A673 (cell line): ENCODE measurements around the gene ANK3. TPM values are rescaled to one million over a fixed set of nuclear protein-coding genes. Genes with fewer than 3 reads are reported as not detected.
A peak's percentile ranks its signal among the peaks of the same experiment; 100 is the strongest.

ENCODE experiments used
- BruUV-seq: library from RNA; stranded (reverse); fragments of 400-500 nt; replicated peaks from 2 replicates; lab custom pipeline; 2021; lab: Mats Ljungman, UMichigan
- CTCF ChIA-PET: fragments of 300-600 bp; sonication (Branson Sonifier 250); formaldehyde crosslinking; loops from one replicate; lab custom pipeline; 2022; ENCODE audit warnings: antibody characterized with exemption; lab: Charles Lee
- POLR2A ChIA-PET: fragments of 300-600 bp; sonication (Branson Sonifier 250); formaldehyde crosslinking; loops from one replicate; lab custom pipeline; 2022; ENCODE audit warnings: antibody characterized with exemption; ENCODE audit not compliant: low non-redundant PET; lab: Charles Lee
- DNase-seq: peaks from one replicate; pipeline ENCODE4 v3.0.0-alpha.2; 2015; ENCODE audit warnings: low spot score
- H3K27ac ChIP-seq: fragments of 200-600 bp; sonication (generic); 2 replicates; pipeline ENCODE4 v1.5.1; 2016; ENCODE audit warnings: mixed run types, low read depth, mild to moderate bottlenecking, mixed read lengths, antibody characterized with exemption, low read length; ENCODE audit not compliant: poor library complexity, severe bottlenecking
- H3K27me3 ChIP-seq: fragments of 200-600 bp; sonication (generic); replicated peaks from 2 replicates; pipeline ENCODE4 v1.6.1; 2017; ENCODE audit warnings: mixed run types, low read depth, mild to moderate bottlenecking, mixed read lengths, antibody characterized with exemption, low read length; ENCODE audit not compliant: insufficient read depth, poor library complexity
- H3K36me3 ChIP-seq: fragments of 200-600 bp; sonication (generic); 2 replicates; pipeline ENCODE4 v1.6.1; 2016; ENCODE audit warnings: mixed run types, mild to moderate bottlenecking, mixed read lengths, antibody characterized with exemption, low read length; ENCODE audit not compliant: insufficient read depth, poor library complexity, severe bottlenecking
- H3K4me1 ChIP-seq: fragments of 200-600 bp; sonication (generic); 2 replicates; pipeline ENCODE4 v1.6.1; 2017; ENCODE audit warnings: mixed run types, mild to moderate bottlenecking, mixed read lengths, antibody characterized with exemption, low read length; ENCODE audit not compliant: insufficient read depth, poor library complexity, severe bottlenecking
- H3K4me3 ChIP-seq: fragments of 200-600 bp; sonication (generic); 2 replicates; pipeline ENCODE4 v1.5.1; 2016; ENCODE audit warnings: low read depth, mixed run types, mild to moderate bottlenecking, mixed read lengths, low read length; ENCODE audit not compliant: poor library complexity, severe bottlenecking
- H3K9me3 ChIP-seq: fragments of 200-600 bp; sonication (generic); 2 replicates; pipeline ENCODE4 v1.6.1; 2016; ENCODE audit warnings: mixed run types, low read depth, mild to moderate bottlenecking, mixed read lengths, antibody characterized with exemption, low read length; ENCODE audit not compliant: poor library complexity, severe bottlenecking
- CTCF ChIP-seq: fragments of 300-800, 200-600 bp; sonication (generic); conservative IDR thresholded peaks from 2 replicates; pipeline ENCODE4 v1.5.1; 2017; ENCODE audit warnings: low read depth, mild to moderate bottlenecking, antibody characterized with exemption, low read length, moderate library complexity, mixed read lengths
- EZH2 ChIP-seq: fragments of 200-600 bp; sonication (generic); IDR thresholded peaks from 2 replicates; pipeline ENCODE4 v1.6.1; 2017; ENCODE audit warnings: borderline replicate concordance, low read depth, mild to moderate bottlenecking, mixed read lengths, antibody characterized with exemption, low read length; ENCODE audit not compliant: poor library complexity, severe bottlenecking
- intact Hi-C: fragments of 100-400 bp; cut with micrococcal nuclease; formaldehyde crosslinking; loops from one replicate; pipeline ENCODE4 v1.10.0; 2022; ENCODE audit not compliant: unreplicated experiment
- total RNA-seq: library from RNA; stranded (reverse); gene quantifications from 2 replicates; pipeline ENCODE4 v1.2.3, GENCODE V29; 2021

ANK3 gene
- total RNA-seq, 1 experiment from 2014 or later: 13.5 TPM

DNA sequence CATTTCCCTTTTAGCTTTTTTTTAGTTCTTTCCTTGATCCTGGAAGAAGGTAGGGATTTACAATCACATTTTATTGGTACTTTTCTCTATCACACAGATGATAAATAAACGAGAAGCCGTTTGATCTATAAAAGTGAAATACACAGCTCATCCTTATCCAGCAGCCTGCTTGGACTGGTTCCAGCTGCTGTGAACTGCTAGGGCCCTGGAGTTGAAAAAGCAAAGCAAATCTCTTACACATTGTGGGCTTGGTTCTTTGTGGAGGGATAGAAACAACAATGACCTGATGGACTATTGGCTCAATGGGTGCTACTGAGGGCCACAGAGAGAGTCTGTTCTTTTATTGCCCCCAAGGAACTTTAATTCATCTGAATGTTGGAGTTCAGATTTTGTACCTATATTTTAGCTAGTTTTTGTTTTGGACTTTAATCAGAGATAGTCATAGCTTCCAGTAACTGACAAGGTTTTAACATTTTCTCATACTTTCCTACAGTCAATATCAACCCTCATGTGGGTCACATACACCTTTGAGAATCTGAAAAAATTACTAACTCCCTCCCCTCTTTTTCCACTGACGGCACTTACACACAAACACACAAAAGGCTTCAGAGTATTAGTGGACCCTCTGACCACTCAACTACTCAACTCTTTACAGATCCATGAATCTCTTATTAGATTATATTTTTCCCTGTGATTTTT, 391.7 kb downstream of the ANK3 start:
- CTCF ChIA-PET: no interaction called here
- no peaks in the 10 kb centered on the region for H3K27me3 ChIP-seq
- H3K4me1 ChIP-seq: no peaks in the 10 kb centered on the region
- TF ChIP-seq EZH2: no peak
- H3K9me3 ChIP-seq: no peaks in the 10 kb centered on the region
- no TSS peak for BruUV-seq
- intact Hi-C loops: no loop called here
- H3K4me3 ChIP-seq: no peak overlapping the region
- no peak overlapping the region for H3K27ac ChIP-seq
- POLR2A ChIA-PET: interaction anchor here (0.6 kb wide), 1 partner anchor 21 kb away, joined by 8 read pairs; no protein-coding TSS in a partner anchor
- DNase-seq: peak; percentile 4
- no peaks in the 10 kb centered on the region for H3K36me3 ChIP-seq

- Histone ChIP-seq H3K4me3 (no peak overlapping the region), H3K9me3 (no peaks in the 10 kb centered on the region), H3K4me1 (no peaks in the 10 kb centered on the region), H3K27me3 (no peaks in the 10 kb centered on the region), H3K36me3 (no peaks in the 10 kb centered on the region), H3K27ac (no peak overlapping the region)
- no peak for DNase-seq
- intact Hi-C loops: no loop called here
- no peak for TF ChIP-seq EZH2
- BruUV-seq: no TSS peak
- POLR2A ChIA-PET: no interaction called here
- CTCF ChIA-PET: no interaction called here
These were observed 393.8 kb downstream of the ANK3 start for GRCh38 chr10:59995862-59996261.

- TF ChIP-seq EZH2 (no peak), CTCF (no peak)
- BruUV-seq: no TSS peak
- no peaks in the 10 kb centered on the region for H3K27me3 ChIP-seq
- ChIA-PET POLR2A (no interaction called here), CTCF (no interaction called here)
- H3K9me3 ChIP-seq: no peaks in the 10 kb centered on the region
- H3K4me3 ChIP-seq: no peak overlapping the region
- no peak for DNase-seq
- no peaks in the 10 kb centered on the region for H3K4me1 ChIP-seq
- H3K36me3 ChIP-seq: no peaks in the 10 kb centered on the region
- intact Hi-C loops: no loop called here
- H3K27ac ChIP-seq: no peak overlapping the region
These were observed 395.7 kb downstream of the ANK3 start for GRCh38 chr10:59993931-59994330.

DNA sequence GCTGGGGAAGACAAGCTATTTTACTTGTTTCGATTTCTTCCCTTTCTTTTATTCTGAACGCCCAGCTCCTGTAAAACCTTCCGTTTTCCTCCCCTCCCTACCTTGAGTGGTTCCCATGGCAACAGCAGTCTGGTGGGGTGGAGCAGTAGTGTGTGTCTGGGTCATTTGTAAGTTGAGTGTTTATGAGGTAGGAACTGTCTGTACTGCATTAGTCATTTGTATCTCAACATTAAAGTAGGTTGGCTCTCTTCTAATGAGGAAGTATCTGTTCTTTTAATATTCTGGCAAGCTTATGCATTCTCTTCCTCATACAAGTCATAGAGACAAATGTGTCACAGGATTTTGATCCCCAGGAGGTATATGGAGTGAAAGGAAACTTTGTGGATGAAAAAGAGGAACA, 398.0 kb downstream of the ANK3 start:
- intact Hi-C loops: no loop called here
- H3K9me3 ChIP-seq: peaks cover 7% of the 10 kb centered on the region
- ChIA-PET POLR2A (no interaction called here), CTCF (no interaction called here)
- no peaks in the 10 kb centered on the region for H3K36me3 ChIP-seq
- H3K4me1 ChIP-seq: no peaks in the 10 kb centered on the region
- no TSS peak for BruUV-seq
- TF ChIP-seq EZH2: no peak
- H3K4me3 ChIP-seq: no peak overlapping the region
- no peak for DNase-seq
- H3K27ac ChIP-seq: no peak overlapping the region
- H3K27me3 ChIP-seq: no peaks in the 10 kb centered on the region
